OCI-LY1 (cell line): ENCODE results near the gene C13orf42.

Source experiments
- H2AFZ ChIP-seq: fragments of 200-600 bp; sonication (generic), shearing (Covaris generic); 2 replicates; pipeline ENCODE4 v1.6.0; 2014; ENCODE audit warnings: antibody characterized with exemption, mild to moderate bottlenecking, low read length
- H3F3A ChIP-seq: fragments of 200-600 bp; sonication (generic), shearing (Covaris generic); 2 replicates; pipeline ENCODE4 v1.6.0; 2014; ENCODE audit warnings: mild to moderate bottlenecking, antibody characterized with exemption, low read length, moderate library complexity; ENCODE audit not compliant: insufficient read depth
- H3K27ac ChIP-seq: fragments of 200-600 bp; sonication (generic); 2 replicates; pipeline ENCODE4 v1.5.1; 2014; ENCODE audit warnings: low read length, mixed run types, mild to moderate bottlenecking, low read depth; ENCODE audit not compliant: poor library complexity, severe bottlenecking
- H3K27me3 ChIP-seq: fragments of 200-600 bp; sonication (generic); 2 replicates; pipeline ENCODE4 v1.6.0; 2014; ENCODE audit warnings: antibody characterized with exemption, mild to moderate bottlenecking, low read length, moderate library complexity; ENCODE audit not compliant: insufficient read depth
- H3K36me3 ChIP-seq: fragments of 200-600 bp; sonication (generic); 2 replicates; pipeline ENCODE4 v1.6.1; 2014; ENCODE audit warnings: mild to moderate bottlenecking, antibody characterized with exemption, low read length, moderate library complexity, mixed read lengths; ENCODE audit not compliant: insufficient read depth
- H3K4me1 ChIP-seq: fragments of 200-600 bp; sonication (generic); 2 replicates; pipeline ENCODE4 v1.5.1; 2014; ENCODE audit warnings: mild to moderate bottlenecking, low read length, moderate library complexity; ENCODE audit not compliant: insufficient read depth, severe bottlenecking
- H3K4me2 ChIP-seq: fragments of 200-600 bp; sonication (generic), shearing (Covaris generic); 2 replicates; pipeline ENCODE4 v1.6.1; 2014; ENCODE audit warnings: low read length
- H3K4me3 ChIP-seq: fragments of 200-600 bp; sonication (generic); 2 replicates; pipeline ENCODE4 v1.5.1; 2014; ENCODE audit warnings: low read length, low read depth, mild to moderate bottlenecking, mixed read lengths; ENCODE audit not compliant: poor library complexity, severe bottlenecking
- H3K79me2 ChIP-seq: fragments of 200-600 bp; shearing (Covaris generic); 2 replicates; pipeline ENCODE4 v1.6.1; 2016; ENCODE audit warnings: mixed run types, low read length, mixed read lengths; ENCODE audit not compliant: insufficient read depth
- H3K9ac ChIP-seq: fragments of 200-600 bp; sonication (generic), shearing (Covaris generic); 2 replicates; pipeline ENCODE4 v1.6.1; 2014; ENCODE audit warnings: mild to moderate bottlenecking, low read length, mixed read lengths
- H3K9me2 ChIP-seq: fragments of 200-600 bp; sonication (generic), shearing (Covaris generic); 2 replicates; pipeline ENCODE4 v1.6.1; 2014; ENCODE audit warnings: low read depth, mild to moderate bottlenecking, low read length, mixed read lengths
- H3K9me3 ChIP-seq: fragments of 200-600 bp; shearing (Covaris generic); 2 replicates; pipeline ENCODE4 v1.6.1; 2014; ENCODE audit warnings: low read length, mixed read lengths
- H4K20me1 ChIP-seq: fragments of 200-600 bp; sonication (generic), shearing (Covaris generic); 2 replicates; pipeline ENCODE4 v1.6.0; 2016; ENCODE audit warnings: mild to moderate bottlenecking, low read length; ENCODE audit not compliant: insufficient read depth
- CTCF ChIP-seq: fragments of 200-600 bp; sonication (generic), shearing (Covaris generic); IDR thresholded peaks from 2 replicates; pipeline ENCODE4 v1.5.1; 2017; ENCODE audit warnings: mild to moderate bottlenecking, antibody characterized with exemption, low read length, moderate library complexity, mixed read lengths
- EZH2 ChIP-seq: fragments of 200-600 bp; sonication (generic), shearing (Covaris generic); IDR thresholded peaks from 2 replicates; pipeline ENCODE4 v1.8.0; 2017; ENCODE audit warnings: borderline replicate concordance, mixed run types, mild to moderate bottlenecking, antibody characterized with exemption, low read length, moderate library complexity, mixed read lengths

Gene C13orf42

GRCh38 chr13:51045451-51045850 lies 65.6 kb downstream of the C13orf42 start:
- H4K20me1 ChIP-seq, result no peaks in the 10 kb centered on the region
- H3K27ac ChIP-seq, result no peak overlapping the region
- no peaks in the 10 kb centered on the region for H3K9me2 ChIP-seq
- H3K4me3 ChIP-seq, result no peak overlapping the region
- H2AFZ ChIP-seq, result no peak overlapping the region
- no peak overlapping the region for H3K4me2 ChIP-seq
- no peaks in the 10 kb centered on the region for H3K9me3 ChIP-seq
- no peaks in the 10 kb centered on the region for H3F3A ChIP-seq
- no peaks in the 10 kb centered on the region for H3K79me2 ChIP-seq
- no peak overlapping the region for H3K9ac ChIP-seq
- no peaks in the 10 kb centered on the region for H3K4me1 ChIP-seq
- no peak for TF ChIP-seq CTCF
- no peak for TF ChIP-seq EZH2
- H3K36me3 ChIP-seq, result no peaks in the 10 kb centered on the region
- H3K27me3 ChIP-seq, result no peaks in the 10 kb centered on the region

GRCh38 chr13:51044023-51044665 lies 66.9 kb downstream of the C13orf42 start:
- Histone ChIP-seq H3K4me2 (no peak overlapping the region), H3K79me2 (no peaks in the 10 kb centered on the region), H3K27ac (no peak overlapping the region), H3K9me2 (no peaks in the 10 kb centered on the region), H3K27me3 (no peaks in the 10 kb centered on the region), H3K9ac (no peak overlapping the region), H3F3A (no peaks in the 10 kb centered on the region), H3K4me3 (no peak overlapping the region), H3K4me1 (no peaks in the 10 kb centered on the region), H3K36me3 (no peaks in the 10 kb centered on the region), H4K20me1 (no peaks in the 10 kb centered on the region), H2AFZ (no peak overlapping the region), H3K9me3 (no peaks in the 10 kb centered on the region)
- TF ChIP-seq CTCF (peak; percentile 21; the same call in 1 of the 2 replicates), EZH2 (no peak)

DNA sequence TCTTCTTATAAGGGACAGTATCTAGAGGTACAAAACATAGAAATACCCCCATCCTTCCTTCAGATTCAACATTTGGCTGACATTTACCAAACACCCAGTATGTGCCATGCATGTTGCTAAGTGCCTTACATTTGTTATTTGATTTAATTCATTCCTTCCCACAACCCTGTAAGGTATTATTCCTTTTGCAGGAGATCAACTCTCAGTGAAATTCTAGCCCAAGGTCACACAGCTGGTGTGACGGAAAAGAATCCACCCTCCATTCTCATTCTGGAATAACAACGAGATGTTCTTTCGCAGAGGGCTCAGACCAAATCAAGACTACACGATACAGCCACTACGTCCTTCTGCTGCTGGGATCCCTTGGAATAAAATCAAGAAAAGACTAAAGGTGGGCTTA lies 67.8 kb downstream of the C13orf42 start:
- Histone ChIP-seq H3F3A (no peaks in the 10 kb centered on the region), H4K20me1 (no peaks in the 10 kb centered on the region), H3K4me2 (no peak overlapping the region), H3K9ac (no peak overlapping the region), H3K9me3 (no peaks in the 10 kb centered on the region), H3K4me1 (no peaks in the 10 kb centered on the region), H3K4me3 (no peak overlapping the region), H3K79me2 (no peaks in the 10 kb centered on the region), H3K27me3 (no peaks in the 10 kb centered on the region), H3K36me3 (no peaks in the 10 kb centered on the region), H3K27ac (no peak overlapping the region), H3K9me2 (no peaks in the 10 kb centered on the region), H2AFZ (no peak overlapping the region)
- no peak for TF ChIP-seq EZH2
- no peak for TF ChIP-seq CTCF
